ENCODE measurements around the gene MEGF6. TPM values are rescaled to one million over a fixed set of nuclear protein-coding genes. Genes with fewer than 3 reads are reported as not detected.

The MEGF6 gene
- total RNA-seq, 1 donor from 2014 or later: 198 TPM

- Mint-ChIP-seq H3K27me3 (ENCODE audit: unreplicated experiment) (no peaks in the 10 kb centered on the region), H3K4me3 (ENCODE audit: unreplicated experiment) (no peak overlapping the region), H3K27ac (ENCODE audit: unreplicated experiment) (no peak overlapping the region), H3K9me3 (ENCODE audit: unreplicated experiment) (no peaks in the 10 kb centered on the region), H3K4me1 (ENCODE audit: unreplicated experiment) (no peaks in the 10 kb centered on the region), H3K36me3 (ENCODE audit: low read depth, unreplicated experiment) (no peaks in the 10 kb centered on the region)
- TF ChIP-seq CTCF (IDR thresholded peaks at IDR 0.05; ENCODE audit: unreplicated experiment): no peak
- no peak for DNase-seq (ENCODE audit: low spot score)
Observed at GRCh38 chr1:3452866-3453175, 158.5 kb downstream of the MEGF6 start.

DNA sequence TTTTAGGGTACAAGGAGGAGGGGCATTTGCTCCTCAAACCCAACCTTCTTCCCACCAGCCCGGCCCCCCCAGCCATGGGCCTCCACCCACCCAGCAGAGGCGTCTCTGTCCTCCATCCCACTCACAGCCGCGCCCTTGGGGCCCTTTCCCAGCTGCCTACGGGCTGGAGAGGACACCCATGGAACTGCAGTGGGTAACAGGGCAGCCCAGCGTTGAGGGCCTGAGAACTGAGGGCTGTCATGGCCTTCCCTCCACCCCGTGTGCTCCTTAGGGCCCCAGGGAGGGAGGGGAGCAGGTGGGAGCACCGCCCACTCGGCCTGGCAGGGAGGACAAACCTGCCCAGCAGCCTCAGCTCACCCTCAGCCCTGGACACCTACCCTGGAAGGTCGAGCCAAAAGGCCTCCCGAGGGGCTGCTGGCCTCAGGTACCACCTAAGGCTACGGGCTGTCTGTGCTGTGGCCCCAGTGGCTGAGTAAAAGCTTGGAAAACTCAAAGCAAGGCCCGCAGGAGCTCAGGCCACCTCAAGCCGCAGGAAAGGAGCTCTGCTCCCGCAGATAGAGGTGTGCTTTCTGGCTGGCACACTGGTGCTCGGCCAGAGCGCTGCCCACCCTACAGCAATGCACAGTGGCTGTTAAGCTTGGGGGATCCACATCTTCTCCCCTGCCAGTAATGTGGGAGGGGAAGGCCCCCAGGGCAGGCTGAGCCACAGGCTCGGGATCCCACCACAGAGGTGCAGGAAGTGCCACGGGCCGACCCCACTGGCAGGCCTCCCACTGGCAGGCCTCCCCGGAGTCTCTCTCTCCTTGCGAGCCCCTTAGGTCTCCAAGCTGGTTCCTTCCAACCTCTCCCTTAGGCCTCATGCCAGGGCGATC lies 159.1 kb downstream of the MEGF6 start:
- no peaks in the 10 kb centered on the region for H3K4me1 Mint-ChIP-seq (ENCODE audit: unreplicated experiment)
- H3K27me3 Mint-ChIP-seq (ENCODE audit: unreplicated experiment): no peaks in the 10 kb centered on the region
- no peak overlapping the region for H3K27ac Mint-ChIP-seq (ENCODE audit: unreplicated experiment)
- no peaks in the 10 kb centered on the region for H3K36me3 Mint-ChIP-seq (ENCODE audit: low read depth, unreplicated experiment)
- no peak for DNase-seq (ENCODE audit: low spot score)
- H3K4me3 Mint-ChIP-seq (ENCODE audit: unreplicated experiment): no peak overlapping the region
- no peaks in the 10 kb centered on the region for H3K9me3 Mint-ChIP-seq (ENCODE audit: unreplicated experiment)
- no peak for TF ChIP-seq CTCF (IDR thresholded peaks at IDR 0.05; ENCODE audit: unreplicated experiment)

DNA sequence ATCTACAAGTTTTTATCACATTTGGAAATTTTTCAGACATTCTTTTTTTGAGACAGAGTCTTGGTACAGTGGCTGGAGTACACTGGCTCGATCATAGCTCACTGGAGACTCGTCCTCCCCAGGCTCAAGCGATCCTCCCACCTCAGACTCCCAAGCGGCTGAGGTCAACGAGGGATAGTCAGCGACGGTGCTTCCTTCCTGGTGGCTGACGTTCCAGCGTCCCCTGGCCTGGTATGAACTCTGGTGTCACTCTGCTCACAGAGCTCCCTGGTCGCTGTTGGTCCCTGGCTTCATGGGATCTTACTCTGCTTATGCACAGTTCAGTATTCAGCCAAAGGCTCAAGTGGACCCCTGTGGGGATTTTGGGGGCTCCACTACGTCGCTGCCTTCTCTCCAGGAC lies 160.3 kb downstream of the MEGF6 start:
- no peaks in the 10 kb centered on the region for H3K27me3 Mint-ChIP-seq (ENCODE audit: unreplicated experiment)
- no peak for DNase-seq (ENCODE audit: low spot score)
- H3K36me3 Mint-ChIP-seq (ENCODE audit: low read depth, unreplicated experiment): no peaks in the 10 kb centered on the region
- no peak for TF ChIP-seq CTCF (IDR thresholded peaks at IDR 0.05; ENCODE audit: unreplicated experiment)
- H3K4me3 Mint-ChIP-seq (ENCODE audit: unreplicated experiment): no peak overlapping the region
- no peak overlapping the region for H3K27ac Mint-ChIP-seq (ENCODE audit: unreplicated experiment)
- no peaks in the 10 kb centered on the region for H3K9me3 Mint-ChIP-seq (ENCODE audit: unreplicated experiment)
- no peaks in the 10 kb centered on the region for H3K4me1 Mint-ChIP-seq (ENCODE audit: unreplicated experiment)

DNA sequence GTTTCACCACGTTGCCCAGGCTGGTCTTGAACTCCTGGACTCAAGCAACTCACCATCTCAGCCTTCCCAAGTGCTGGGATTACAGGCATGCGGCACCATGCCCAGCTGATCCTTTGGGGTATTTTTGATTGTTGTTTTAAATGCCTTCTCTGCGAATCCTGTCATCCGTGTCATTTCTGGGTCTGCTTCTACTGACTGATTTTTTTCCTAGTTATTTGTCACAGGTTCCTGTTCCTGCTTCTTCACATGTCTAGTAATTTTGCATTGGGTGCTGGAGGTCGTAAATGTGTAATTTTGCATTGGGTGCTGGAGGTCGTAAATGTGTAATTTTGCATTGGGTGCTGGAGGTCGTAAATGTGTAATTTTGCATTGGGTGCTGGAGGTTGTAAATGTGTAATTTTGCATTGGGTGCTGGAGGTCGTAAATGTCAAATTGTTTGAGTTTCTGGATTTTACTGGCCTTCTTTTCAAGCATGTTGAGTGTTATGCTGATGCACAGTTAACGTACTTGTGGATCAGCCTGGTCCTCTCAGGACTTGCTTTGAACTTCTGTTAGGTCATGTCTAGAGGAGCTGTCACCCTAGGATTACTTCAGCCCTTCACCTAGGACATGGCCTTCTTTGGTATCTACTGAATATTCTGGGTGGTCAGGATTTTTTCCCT lies 161.0 kb downstream of the MEGF6 start:
- no peak for TF ChIP-seq CTCF (IDR thresholded peaks at IDR 0.05; ENCODE audit: unreplicated experiment)
- H3K36me3 Mint-ChIP-seq (ENCODE audit: low read depth, unreplicated experiment): no peaks in the 10 kb centered on the region
- H3K4me3 Mint-ChIP-seq (ENCODE audit: unreplicated experiment): no peak overlapping the region
- no peaks in the 10 kb centered on the region for H3K9me3 Mint-ChIP-seq (ENCODE audit: unreplicated experiment)
- no peak overlapping the region for H3K27ac Mint-ChIP-seq (ENCODE audit: unreplicated experiment)
- no peaks in the 10 kb centered on the region for H3K4me1 Mint-ChIP-seq (ENCODE audit: unreplicated experiment)
- no peaks in the 10 kb centered on the region for H3K27me3 Mint-ChIP-seq (ENCODE audit: unreplicated experiment)
- DNase-seq (ENCODE audit: low spot score): no peak

DNA sequence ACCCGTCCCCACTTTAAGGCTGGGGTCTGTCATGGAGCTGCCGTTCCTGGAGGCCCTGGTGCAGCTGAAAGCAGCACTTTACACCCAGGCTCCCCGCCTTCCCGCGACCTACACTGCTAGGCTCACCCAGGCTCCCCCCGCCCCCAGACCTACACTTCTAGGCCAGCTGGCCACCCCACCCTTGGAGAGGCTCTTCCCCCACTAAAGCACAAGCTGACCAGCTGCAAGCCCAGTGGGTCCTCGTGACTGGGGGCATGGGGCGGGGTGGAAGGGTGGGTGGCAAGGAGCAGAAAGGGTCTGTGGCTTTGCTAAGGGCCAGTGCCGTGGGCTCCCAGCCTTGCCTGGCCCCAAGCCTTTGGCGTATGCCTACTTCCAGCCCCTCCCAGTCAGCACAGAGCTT lies 166.6 kb downstream of the MEGF6 start:
- no peaks in the 10 kb centered on the region for H3K4me1 Mint-ChIP-seq (ENCODE audit: unreplicated experiment)
- no peak overlapping the region for H3K27ac Mint-ChIP-seq (ENCODE audit: unreplicated experiment)
- H3K36me3 Mint-ChIP-seq (ENCODE audit: low read depth, unreplicated experiment): no peaks in the 10 kb centered on the region
- H3K9me3 Mint-ChIP-seq (ENCODE audit: unreplicated experiment): no peaks in the 10 kb centered on the region
- TF ChIP-seq CTCF (IDR thresholded peaks at IDR 0.05; ENCODE audit: unreplicated experiment): no peak
- no peak overlapping the region for H3K4me3 Mint-ChIP-seq (ENCODE audit: unreplicated experiment)
- peaks cover 6% of the 10 kb centered on the region for H3K27me3 Mint-ChIP-seq (ENCODE audit: unreplicated experiment)
- no peak for DNase-seq (ENCODE audit: low spot score)

All from endothelial cell (in vitro differentiated cells).